ENCODE measurements around the gene PFDN4.

DNA sequence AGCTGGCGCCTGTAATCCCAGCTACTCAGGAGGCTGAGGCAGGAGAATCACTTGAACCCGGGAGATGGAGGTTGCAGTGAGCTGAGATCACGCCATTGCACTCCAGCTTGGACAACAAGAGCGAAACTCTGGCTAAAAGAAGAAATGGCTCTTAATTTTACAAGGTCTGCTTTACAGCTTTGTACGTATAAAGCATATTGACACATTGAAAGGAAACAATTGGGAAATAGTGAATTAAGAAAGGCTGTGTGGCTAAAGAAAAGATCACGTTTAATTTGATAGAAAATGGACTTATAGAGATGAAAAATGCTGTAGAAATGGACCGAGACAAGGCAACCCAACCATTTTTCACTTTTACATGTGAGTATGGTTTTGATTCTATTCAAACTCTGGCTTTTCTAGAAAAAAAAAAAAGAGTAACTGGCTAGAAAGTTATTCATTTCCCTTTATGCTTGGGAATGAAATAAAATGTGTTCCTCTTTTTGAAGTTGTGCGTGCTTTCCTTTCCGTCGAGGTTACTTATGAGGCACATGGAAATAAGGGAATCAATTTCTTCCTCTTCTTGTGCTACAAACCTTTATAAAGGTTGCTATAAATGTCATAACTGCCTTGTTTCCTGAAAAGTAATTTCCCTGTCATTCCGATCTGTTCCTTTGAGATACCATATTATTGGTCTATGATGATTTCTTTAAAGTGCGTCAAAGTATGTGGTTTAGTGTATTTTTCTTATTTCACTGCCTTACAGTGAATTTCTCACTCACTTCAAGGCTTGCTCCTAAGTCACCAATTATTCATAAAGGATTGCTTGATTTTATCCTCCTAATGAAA lies 29.4 kb downstream of the PFDN4 start:
- TF ChIP-seq CTCF (conservative IDR thresholded peaks at IDR 0.05; ENCODE audit: low read depth, low read length) (no peak), POLR2A (IDR thresholded peaks at IDR 0.05; ENCODE audit: low read depth, low read length) (no peak), CEBPB (IDR thresholded peaks at IDR 0.05; ENCODE audit: low read depth, low read length) (no peak), MAZ (IDR thresholded peaks at IDR 0.05; ENCODE audit: borderline replicate concordance, low read depth, low read length) (no peak), RAD21 (IDR thresholded peaks at IDR 0.05; ENCODE audit: low read length) (no peak), USF2 (IDR thresholded peaks at IDR 0.05; ENCODE audit: low read depth, low read length) (no peak), NFE2L2 (IDR thresholded peaks at IDR 0.05; ENCODE audit: low read depth, low read length) (no peak)
